ENCODE data around the gene FLCN. TPM values are rescaled to one million over a fixed set of nuclear protein-coding genes. Genes with fewer than 3 reads are reported as not detected.

Gene FLCN
- total and polyA plus RNA-seq, 2 of the 13 experiments (the other 11 are each of a cell fraction or from before 2014, with no cell fraction given), result 16.6 to 24.9 TPM

DNA sequence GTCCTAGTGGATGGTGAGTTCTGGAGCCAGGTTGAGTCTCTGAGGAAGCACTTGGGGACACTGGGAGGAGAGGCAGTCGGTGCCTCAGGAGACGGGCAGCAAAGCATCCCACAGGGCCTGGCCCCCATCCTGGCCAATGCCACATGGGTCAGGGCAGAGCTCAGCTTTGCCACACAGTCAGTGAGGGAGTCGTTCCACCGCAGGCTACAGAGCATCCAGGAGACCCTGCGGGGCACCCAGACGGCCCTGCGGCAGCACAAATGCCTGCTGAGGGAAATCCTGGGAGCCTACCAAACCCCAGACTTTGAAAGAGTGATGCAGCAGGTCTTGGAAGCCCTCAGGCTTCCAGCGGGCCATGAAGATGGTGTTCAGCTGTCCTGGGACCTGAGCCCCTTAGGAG lies 70.5 kb downstream of the FLCN start:
- H3K36me3 ChIP-seq (replicated peaks in 1 of 2; ENCODE audit: control insufficient read depth in 1 of 2, insufficient read depth in 2 of 2, low read length in 2 of 2), result peaks cover 15 to 51% of the 10 kb centered on the region in 2 experiments; a peak in 4 of 5 replicates
- ChIA-PET POLR2A (no interaction called here), CTCF (ENCODE audit: low intra/inter-chr PET ratio, low total read pairs) (no interaction called here)
- no peaks in the 10 kb centered on the region for H3K4me1 ChIP-seq (ENCODE audit: insufficient read depth, low read length)
- H2AFZ ChIP-seq (ENCODE audit: low read length), result no peak overlapping the region
- FAIRE-seq (no peak), ATAC-seq (no peak), DNase-seq (ENCODE audit: low spot score) (no peak)
- in situ Hi-C loops (cut with HindIII; ENCODE audit: extremely low pct_ligation_motif_present, low pct_unique_long_range_greater_than_20kb), result no loop called here
- no peak overlapping the region for H3K27ac ChIP-seq (ENCODE audit: extremely low read length, insufficient read depth, low read length)
- no peak for TF ChIP-seq POLR2AphosphoS2 (IDR thresholded peaks at IDR 0.05; ENCODE audit: low read depth, low read length)
- no peak for TF ChIP-seq AGO2 (optimal IDR thresholded peaks at IDR 0.05; ENCODE audit: low read depth, low read length)
- TF ChIP-seq HES4 (CRISPR knock-in tag; IDR thresholded peaks at IDR 0.05; ENCODE audit: borderline replicate concordance), result no peak
- TF ChIP-seq ZNF713 (CRISPR knock-in tag; IDR thresholded peaks at IDR 0.05), result no peak
- TF ChIP-seq ZNF124 (CRISPR knock-in tag; IDR thresholded peaks at IDR 0.05), result no peak
- TF ChIP-seq, protein P1, sequence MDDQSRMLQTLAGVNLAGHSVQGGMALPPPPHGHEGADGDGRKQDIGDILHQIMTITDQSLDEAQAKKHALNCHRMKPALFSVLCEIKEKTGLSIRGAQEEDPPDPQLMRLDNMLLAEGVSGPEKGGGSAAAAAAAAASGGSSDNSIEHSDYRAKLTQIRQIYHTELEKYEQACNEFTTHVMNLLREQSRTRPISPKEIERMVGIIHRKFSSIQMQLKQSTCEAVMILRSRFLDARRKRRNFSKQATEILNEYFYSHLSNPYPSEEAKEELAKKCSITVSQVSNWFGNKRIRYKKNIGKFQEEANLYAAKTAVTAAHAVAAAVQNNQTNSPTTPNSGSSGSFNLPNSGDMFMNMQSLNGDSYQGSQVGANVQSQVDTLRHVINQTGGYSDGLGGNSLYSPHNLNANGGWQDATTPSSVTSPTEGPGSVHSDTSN (CRISPR knock-in tag; IDR thresholded peaks at IDR 0.05; ENCODE audit: borderline replicate concordance), result no peak
- no peak for TF ChIP-seq MNT (IDR thresholded peaks at IDR 0.05)
- TF ChIP-seq, protein P2, sequence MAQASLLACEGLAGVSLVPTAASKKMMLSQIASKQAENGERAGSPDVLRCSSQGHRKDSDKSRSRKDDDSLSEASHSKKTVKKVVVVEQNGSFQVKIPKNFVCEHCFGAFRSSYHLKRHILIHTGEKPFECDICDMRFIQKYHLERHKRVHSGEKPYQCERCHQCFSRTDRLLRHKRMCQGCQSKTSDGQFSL (CRISPR knock-in tag; IDR thresholded peaks at IDR 0.05), result no peak
- no peak for TF ChIP-seq SRY (CRISPR knock-in tag; IDR thresholded peaks at IDR 0.05)
- TF ChIP-seq NFE2L1 (CRISPR knock-in tag; IDR thresholded peaks at IDR 0.05; ENCODE audit: borderline replicate concordance), result no peak
- TF ChIP-seq ZNF746 (CRISPR knock-in tag; IDR thresholded peaks at IDR 0.05), result no peak
- TF ChIP-seq SRSF9 (IDR thresholded peaks at IDR 0.05; ENCODE audit: borderline replicate concordance, insufficient read depth, low read depth, low read length, poor library complexity, severe bottlenecking), result no peak
- no peak for TF ChIP-seq ZFP36L1 (CRISPR knock-in tag; IDR thresholded peaks at IDR 0.05)
- TF ChIP-seq ARHGAP35 (CRISPR knock-in tag; IDR thresholded peaks at IDR 0.05; ENCODE audit: borderline replicate concordance), result no peak
- TF ChIP-seq ATF7-NPFF (CRISPR knock-in tag; IDR thresholded peaks at IDR 0.05; ENCODE audit: low read depth), result no peak
- no peak for TF ChIP-seq DDIT3 (CRISPR knock-in tag; IDR thresholded peaks at IDR 0.05)
- no peak for TF ChIP-seq PPARG (CRISPR knock-in tag; conservative IDR thresholded peaks at IDR 0.05)
- TF ChIP-seq ZMYM4 (CRISPR knock-in tag; IDR thresholded peaks at IDR 0.05), result no peak
- no peak for TF ChIP-seq PCBP2 (optimal IDR thresholded peaks at IDR 0.05; ENCODE audit: low read depth, low read length, poor library complexity, severe bottlenecking)
- H3K9me3 ChIP-seq (ENCODE audit: low read length), result no peaks in the 10 kb centered on the region
- H3K4me2 ChIP-seq (ENCODE audit: low read depth, low read length), result no peak overlapping the region
- no TSS peak for BruUV-seq (replicated peaks)
- no peak overlapping the region for H3K4me3 ChIP-seq (replicated peaks in 1 of 3; ENCODE audit: insufficient read depth in 1 of 3, low read depth in 2 of 3, low read length in 3 of 3)
- H3K9ac ChIP-seq (ENCODE audit: insufficient read depth, low read depth, low read length), result no peak overlapping the region
- no CpG with 5 or more reads among the region's 8 CpGs for WGBS (ENCODE audit: low lambda C conversion rate)
- H3K27me3 ChIP-seq (ENCODE audit: control insufficient read depth in 1 of 2, insufficient read depth in 2 of 2, low read length in 2 of 2), result no peaks in the 10 kb centered on the region
- intact Hi-C loops (cut with micrococcal nuclease; ENCODE audit: unreplicated experiment), result no loop called here
- no peaks in the 10 kb centered on the region for H3K79me2 ChIP-seq (ENCODE audit: insufficient read depth, low read length)
- no peaks in the 10 kb centered on the region for H4K20me1 ChIP-seq (ENCODE audit: insufficient read depth, low read length)
